HFF-Myc (cell line): Measurements from ENCODE around the gene RALGPS2.

Experiments
- DNase-seq: peaks from one replicate; pipeline ENCODE4 v3.0.0-alpha.2; 2011; ENCODE audit warnings: low read depth; ENCODE audit errors: extremely low read depth
- H3K4me3 ChIP-seq: replicated peaks from 2 replicates; pipeline ENCODE4 v1.5.1; 2011; ENCODE audit warnings: low read depth, mild to moderate bottlenecking, control low read depth, low read length
- TF ChIP-seq, protein P1 (sequence below): IDR thresholded peaks from 2 replicates; pipeline ENCODE4 v1.5.1; 2012; ENCODE audit warnings: mild to moderate bottlenecking, low read depth, low read length, control low read depth; ENCODE audit errors: missing control alignments

RALGPS2 gene

GRCh38 chr1:178928041-178928440 is 203.0 kb downstream of the RALGPS2 start:
- DNase-seq: no peak
- H3K4me3 ChIP-seq: no peak overlapping the region
- TF ChIP-seq, protein P1, sequence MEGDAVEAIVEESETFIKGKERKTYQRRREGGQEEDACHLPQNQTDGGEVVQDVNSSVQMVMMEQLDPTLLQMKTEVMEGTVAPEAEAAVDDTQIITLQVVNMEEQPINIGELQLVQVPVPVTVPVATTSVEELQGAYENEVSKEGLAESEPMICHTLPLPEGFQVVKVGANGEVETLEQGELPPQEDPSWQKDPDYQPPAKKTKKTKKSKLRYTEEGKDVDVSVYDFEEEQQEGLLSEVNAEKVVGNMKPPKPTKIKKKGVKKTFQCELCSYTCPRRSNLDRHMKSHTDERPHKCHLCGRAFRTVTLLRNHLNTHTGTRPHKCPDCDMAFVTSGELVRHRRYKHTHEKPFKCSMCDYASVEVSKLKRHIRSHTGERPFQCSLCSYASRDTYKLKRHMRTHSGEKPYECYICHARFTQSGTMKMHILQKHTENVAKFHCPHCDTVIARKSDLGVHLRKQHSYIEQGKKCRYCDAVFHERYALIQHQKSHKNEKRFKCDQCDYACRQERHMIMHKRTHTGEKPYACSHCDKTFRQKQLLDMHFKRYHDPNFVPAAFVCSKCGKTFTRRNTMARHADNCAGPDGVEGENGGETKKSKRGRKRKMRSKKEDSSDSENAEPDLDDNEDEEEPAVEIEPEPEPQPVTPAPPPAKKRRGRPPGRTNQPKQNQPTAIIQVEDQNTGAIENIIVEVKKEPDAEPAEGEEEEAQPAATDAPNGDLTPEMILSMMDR: no peak

- DNase-seq: no peak
- TF ChIP-seq, protein P1: no peak
Measured at GRCh38 chr1:178928976-178929375, 203.9 kb downstream of the RALGPS2 start.

GRCh38 chr1:178931858-178932551 is 207.0 kb downstream of the RALGPS2 start:
- no peak overlapping the region for H3K4me3 ChIP-seq
- TF ChIP-seq, protein P1: no peak
- DNase-seq: no peak

More at GRCh38 chr1:178928976-178929375, 203.9 kb downstream of the RALGPS2 start:
- H3K4me3 ChIP-seq: no peak overlapping the region

GRCh38 chr1:178932552-178932906 is 207.5 kb downstream of the RALGPS2 start:
- H3K4me3 ChIP-seq: no peak overlapping the region
- no peak for DNase-seq
- TF ChIP-seq, protein P1: no peak

- TF ChIP-seq, protein P1: no peak
- no peak for DNase-seq
- no peak overlapping the region for H3K4me3 ChIP-seq
Measured at GRCh38 chr1:178933105-178933561, 208.1 kb downstream of the RALGPS2 start.

- no peak for DNase-seq
- TF ChIP-seq, protein P1: no peak
- no peak overlapping the region for H3K4me3 ChIP-seq
Measured at GRCh38 chr1:178933709-178934490, 208.9 kb downstream of the RALGPS2 start.
